GM18868 (cell line): ENCODE measurements around the gene HPD.
A peak's percentile ranks its signal among the peaks of the same experiment; 100 is the strongest.
"Not testable (repeated sequence)": the region's sequence is repeated elsewhere in the genome, so short reads cannot be mapped to it uniquely, and the experiment has no call there.

Experiments
- ATAC-seq: cut with Tn5 transposase; IDR thresholded peaks from one replicate; pipeline ENCODE4 v1.9.1; 2021; ENCODE audit warnings: mild to moderate bottlenecking, moderate library complexity; ENCODE audit not compliant: unreplicated experiment

HPD gene

DNA sequence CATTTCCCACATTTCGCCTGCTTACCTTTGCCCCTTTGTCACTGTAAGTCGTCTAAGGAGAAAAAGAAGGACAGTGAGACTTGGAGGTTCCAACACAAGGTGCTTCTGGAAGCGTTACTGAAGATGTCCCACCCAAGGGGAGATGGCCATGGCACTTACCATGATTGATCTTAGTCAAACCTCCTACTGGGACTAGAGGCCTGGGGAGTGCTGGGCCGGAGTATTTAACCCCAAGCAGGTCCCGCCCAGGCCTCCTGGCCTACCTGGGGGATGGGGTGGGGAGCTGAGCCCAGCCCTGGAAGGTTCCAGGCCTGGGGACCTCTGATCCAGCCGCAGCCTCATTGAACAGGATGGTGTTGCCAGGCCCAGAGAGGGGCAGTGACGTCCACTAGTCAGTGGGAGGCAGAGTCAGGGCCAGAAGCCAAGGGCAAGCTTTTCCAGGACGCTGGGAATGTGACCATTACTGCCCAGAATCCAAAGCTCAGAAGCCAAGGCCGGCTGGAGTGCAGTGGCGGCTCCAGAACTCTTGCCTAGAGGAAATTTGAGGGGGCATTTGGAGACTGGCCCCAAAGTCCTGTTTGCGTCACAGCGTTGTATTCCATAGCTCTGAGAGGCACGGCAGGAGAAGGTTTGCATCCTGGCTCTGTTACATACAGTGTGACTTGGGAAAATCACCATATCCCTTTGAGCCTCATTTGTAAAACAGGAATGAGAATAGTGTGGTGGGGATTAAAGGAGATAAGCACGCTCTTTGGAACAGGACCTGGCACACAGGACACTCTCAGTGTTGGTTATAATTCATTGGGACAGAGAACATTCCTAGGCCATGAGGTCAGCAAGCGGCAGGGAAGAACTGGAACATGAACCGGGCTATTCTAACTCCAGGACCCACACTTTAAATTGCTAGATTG is at the start of gene HPD:
TSS of gene HPD (minus strand) at position 198 of the 911 bp plus-strand sequence. CDS start at position 162, 36 bp downstream.
- ATAC-seq, result no peak

DNA sequence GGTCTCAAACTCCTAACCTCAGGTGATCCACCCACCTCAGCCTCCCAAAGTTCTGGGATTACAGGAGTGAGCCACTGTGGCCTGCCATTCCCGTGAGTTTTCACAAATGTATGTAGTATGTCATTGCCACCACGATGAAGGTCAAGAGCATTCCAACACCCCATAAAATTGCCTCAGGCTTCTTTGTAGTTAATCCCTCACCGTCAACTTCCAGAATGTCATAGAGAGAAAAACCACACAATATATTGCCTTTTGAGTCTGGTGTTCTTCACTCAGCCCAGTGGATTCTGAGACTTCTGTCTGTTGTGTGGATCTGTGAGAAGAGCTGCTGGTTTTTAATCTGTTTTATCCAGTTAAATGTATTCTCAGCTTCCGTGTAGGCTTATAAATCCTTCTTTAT is 47.1 kb upstream of the HPD start:
- ATAC-seq, result no peak

DNA sequence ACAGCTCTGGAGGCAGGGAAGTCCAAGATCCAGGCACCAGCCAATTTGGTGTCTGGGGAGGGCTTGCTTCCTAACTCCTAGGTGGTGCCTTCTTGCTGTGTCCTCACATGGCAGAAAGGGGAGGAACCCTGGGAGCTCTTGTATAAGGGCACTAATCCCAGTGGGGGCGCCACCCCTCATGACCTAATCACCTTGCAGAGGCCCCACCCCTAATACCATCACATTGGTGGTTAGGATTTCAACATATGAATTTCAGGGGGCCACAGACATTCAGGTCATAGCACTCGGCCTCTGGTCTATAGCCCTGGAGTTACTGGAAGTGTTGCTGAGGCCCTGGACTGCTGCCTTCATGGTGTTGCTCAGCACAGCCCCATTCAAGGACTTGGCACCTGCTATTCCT is 44.5 kb upstream of the HPD start:
- no peak for ATAC-seq

DNA sequence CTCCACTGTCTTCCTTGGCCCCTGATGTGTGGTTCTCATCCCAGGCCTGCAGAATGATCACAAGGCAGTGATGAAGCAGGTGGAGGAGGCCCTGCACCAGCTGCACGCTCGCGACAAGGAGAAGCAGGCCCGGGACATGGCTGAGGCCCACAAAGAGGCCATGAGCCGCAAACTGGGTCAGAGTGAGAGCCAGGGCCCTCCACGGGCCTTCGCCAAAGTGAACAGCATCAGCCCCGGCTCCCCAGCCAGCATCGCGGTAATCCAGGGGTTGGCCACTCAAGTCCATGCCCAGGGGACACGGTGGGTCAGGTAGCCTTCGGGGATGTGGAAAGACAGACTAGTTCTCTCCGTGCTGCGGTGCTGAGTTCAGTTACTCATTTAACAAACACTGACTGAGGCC is 40.9 kb upstream of the HPD start:
- ATAC-seq, result no peak

DNA sequence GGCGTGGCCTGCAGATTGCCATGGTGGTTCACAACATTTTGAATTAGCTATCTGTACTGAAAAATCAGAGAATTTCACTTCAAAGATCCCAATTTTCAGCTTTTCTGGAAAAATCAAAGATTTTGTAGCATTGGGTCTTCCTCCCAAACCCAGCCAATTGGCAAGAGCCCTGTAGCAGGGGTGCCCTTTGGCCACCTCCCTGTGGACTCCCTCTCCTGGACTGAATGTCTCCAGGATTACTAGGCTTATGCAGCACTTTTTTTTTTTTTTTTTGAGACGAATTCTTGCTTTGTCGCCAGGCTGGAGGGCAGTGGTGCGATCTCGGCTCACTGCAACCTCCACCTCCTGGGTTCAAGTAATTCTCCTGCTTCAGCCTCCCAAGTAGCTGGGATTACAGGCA is 39.6 kb upstream of the HPD start:
- ATAC-seq, result no peak

DNA sequence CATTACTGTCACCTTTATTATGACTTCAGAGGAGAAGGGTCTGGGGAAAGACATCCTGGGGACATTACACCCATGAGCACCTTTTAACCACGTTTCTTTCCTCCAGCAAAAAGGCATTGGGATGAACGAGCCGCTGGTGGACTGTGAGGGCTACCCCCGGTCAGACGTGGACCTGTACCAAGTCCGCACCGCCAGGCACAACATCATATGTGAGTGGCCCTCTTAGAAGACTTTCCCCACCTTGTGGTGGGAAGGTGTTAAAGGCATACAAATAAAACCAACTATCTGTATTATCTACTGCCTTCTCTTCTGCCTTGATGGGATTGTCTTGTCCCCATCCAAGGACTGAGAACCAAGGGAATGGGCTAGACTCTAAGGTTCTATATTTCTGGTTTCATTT is 36.0 kb upstream of the HPD start:
- ATAC-seq, result no peak

DNA sequence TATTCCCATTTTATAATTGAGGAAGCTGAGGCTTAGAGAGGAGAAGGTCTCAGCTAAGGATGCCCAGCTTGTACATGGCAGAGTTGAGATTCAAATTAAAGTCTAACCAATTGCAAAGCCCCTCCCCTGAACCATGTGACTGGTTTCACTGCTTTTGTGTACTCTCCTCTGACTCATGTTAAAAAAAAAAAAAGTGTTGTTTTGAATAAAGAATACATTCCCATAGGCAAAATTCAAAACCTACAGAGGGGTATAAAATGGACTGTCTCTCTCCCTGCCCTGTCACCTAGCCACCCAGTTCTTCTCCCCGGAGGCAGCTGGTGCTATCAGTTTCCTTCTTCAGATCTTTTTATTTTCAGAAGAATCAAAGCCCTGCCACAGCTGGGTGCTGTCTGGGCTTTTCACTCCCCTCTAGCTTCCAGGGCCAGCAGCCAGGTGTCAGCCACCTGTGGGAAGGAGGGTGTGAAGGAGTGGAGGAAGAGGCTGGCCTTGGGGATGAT is 35.4 kb upstream of the HPD start:
- no peak for ATAC-seq

DNA sequence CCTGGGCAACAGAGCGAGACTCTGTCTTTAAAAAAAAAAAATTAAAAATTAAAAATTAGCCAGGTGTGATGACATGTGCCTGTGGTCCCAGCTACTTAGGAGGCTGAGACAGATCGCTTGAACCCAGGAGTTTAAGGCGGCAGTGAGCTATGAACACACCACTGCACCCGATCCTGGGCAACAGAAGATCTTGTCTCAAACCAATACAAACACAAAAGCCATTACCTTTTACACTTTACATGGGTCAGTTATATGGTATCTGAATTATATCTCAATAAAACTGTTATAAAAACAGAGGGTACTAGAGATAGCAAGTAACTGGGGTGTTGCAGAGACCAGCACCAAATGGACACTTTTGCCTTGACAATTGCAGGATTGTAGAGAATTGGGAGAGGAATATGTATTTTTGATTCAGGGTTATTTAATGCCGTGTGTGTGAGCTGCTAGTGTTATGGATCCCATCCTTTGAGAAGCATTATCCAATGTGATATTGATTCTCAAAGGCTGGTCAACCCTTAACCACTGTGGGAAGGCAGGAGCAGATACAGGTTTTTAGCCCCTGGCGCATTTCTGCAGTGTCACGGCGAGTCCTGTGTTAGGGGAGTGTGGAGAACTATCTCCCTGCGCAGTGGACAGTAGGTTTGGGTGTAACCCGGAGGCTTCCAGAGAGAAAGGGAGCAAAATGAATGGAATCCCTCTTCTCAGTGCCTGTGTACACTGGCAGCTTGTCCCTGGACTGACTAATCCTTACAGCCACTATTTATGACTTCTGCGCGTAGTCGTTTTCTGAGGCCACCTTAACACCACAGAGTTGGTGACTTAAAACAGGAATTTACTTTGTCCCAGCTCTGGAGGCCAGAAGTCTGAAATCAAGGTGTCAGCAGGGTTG is 34.3 kb upstream of the HPD start:
- no peak for ATAC-seq

DNA sequence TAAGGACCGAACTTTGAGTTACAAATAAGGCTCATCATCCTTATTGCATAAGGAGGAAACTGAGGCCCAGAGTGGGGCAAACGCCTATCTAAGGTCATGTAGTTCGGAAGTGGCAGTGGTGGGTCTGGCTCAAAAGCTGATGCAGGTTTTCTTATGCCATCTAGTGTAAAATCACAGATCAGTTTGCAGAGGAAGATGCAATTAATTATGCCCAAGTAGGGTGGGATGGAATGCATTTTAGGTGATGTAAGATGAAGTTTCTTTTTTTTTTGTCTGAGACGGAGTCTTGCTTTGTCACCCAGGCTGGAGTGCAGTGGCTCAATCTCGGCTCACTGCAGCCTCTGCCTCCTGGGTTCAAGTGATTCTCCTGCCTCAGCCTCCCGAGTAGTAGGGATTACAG is 31.0 kb upstream of the HPD start:
- ATAC-seq, result not testable (repeated sequence)

DNA sequence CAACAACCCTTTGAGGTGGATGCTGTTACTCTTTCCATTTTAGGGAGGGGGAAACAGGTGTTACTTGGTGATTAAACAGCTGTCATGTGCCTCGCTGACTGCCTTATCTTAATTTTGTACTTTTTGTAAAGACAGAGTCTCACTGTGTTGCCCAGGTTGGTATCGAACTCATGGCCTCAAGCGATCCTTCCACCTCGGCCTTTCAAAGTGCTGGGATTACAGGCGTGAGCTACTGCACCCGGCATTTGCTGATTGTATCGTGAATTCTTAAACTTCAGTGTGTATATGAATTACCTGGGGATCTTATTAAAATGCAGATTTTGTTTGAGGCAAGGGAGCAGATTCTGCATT is 30.6 kb upstream of the HPD start:
- ATAC-seq, result no peak

DNA sequence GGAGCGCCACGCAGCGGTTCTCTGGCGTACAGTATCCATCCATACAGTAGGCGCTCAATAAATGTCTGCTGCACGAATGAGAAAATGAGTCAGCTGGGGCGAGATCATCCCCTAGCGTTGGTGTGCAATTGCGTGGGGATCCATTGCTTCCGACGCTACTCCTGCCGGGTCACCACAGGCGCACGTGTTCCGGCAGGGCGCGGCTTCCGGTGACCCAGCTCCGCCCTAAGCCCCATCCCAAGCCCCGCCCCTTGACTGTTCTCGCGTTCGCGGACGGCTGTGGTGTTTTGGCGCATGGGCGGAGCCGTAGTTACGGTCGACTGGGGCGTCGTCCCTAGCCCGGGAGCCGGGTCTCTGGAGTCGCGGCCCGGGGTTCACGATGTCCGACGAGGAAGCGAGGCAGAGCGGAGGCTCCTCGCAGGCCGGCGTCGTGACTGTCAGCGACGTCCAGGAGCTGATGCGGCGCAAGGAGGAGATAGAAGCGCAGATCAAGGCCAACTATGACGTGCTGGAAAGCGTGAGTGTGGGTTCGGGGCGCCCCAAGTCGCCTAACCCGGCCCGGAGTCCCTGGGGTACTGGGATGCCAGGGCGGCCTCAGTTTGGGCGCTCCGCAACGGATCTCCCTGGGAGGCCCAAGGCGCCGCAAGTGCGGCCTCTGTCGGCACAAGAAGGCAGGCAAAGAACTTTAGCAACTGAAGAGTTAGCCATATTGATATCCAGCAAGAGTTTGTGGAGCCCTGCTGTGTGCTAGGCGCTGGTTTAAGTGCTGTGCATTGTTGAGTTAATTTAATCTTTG is 30.0 kb upstream of the HPD start, which contains the start of gene PSMD9:
TSS of gene PSMD9 (plus strand) at position 313 of the 796 bp plus-strand sequence. CDS start at position 380, 67 bp downstream.
- peak; percentile 89 for ATAC-seq

DNA sequence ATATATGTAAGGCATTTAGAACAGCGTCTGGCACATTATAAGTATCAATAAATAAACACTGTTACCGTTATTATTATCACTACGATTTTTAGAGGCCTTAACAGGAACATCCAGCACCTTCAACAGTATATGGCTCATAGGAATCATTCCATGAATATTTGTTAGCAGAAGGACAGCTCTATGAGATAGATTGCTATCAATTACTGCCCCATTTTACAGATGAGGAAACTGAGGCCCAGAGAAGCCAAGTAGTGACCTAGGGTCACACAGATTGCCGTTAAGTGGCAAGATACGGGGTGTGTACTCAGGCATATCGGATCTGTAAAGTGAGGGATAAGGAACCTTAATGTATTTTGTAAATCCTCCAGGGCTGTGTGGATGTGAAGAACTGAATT is 29.4 kb upstream of the HPD start:
- no peak for ATAC-seq

DNA sequence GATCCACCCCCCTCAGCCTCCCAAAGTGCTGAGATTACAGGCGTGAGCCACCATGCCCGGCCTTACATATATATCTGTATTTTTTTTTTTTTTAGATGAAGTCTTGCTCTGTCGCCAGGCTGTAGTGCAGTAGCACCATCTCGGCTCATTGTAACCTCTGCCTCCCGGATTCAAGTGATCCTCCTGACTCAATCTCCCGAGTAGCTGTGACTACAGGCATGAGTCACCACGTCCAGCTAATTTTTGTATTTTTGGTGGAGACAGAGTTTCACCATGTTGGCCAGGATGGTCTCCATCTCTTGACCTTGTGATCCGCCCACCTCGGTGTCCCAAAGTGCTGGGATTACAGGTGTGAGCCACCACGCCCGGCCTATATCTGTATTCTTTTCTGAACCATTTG is 26.5 kb upstream of the HPD start:
- ATAC-seq, result not testable (repeated sequence)

DNA sequence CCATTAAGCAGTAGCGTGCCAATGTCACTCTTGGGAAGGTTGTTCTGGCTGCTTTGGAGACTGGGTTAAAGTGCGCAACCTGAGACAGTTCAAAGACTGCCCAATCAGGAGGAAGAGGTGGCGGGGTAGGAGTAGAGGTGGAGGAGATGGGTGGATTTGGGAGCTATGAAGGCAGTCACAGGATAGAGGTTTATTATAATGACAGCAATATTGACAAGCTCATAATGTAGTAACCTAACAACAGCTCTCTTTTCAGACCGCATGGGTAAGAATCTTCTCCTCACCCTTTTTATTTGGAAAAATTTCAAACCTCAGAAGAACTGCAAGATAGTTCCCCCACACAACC is 24.6 kb upstream of the HPD start:
- ATAC-seq, result no peak

DNA sequence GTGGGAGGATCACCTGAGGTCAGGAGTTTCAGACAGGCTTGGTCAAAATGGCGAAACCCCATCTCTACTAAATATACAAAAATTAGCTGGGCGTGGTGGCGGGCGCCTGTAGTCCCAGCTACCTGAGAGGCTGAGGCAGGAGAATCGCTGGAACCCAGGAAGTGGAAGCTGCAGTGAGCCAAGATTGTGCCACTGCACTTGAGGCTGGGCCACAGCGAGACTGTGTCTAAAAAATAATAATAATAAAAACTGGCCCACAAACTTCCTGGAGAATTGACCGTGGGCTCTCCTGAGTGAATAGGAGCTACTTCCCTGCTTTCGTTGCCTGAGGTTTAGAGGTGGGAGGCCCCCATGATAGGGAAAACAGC is 17.4 kb upstream of the HPD start:
- not testable (repeated sequence) for ATAC-seq

DNA sequence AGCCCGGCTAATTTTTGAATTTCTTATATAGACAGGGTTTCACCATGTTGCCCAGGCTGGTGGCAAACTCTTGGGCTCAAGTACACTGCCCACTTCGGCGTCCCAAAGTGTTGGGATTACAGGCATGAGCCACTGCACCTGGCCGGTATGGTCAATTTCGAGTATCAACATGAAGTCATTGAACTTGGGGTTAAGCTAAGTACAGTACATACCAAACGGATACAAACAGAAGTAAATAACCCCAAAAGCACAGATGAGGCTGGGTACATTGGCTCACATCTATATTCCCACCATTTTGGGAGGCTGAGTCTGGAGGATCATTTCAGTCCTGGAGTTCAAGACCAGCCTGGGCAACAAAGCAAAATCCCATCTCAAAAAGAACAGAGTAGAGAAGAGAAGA is 16.9 kb upstream of the HPD start:
- no peak for ATAC-seq

DNA sequence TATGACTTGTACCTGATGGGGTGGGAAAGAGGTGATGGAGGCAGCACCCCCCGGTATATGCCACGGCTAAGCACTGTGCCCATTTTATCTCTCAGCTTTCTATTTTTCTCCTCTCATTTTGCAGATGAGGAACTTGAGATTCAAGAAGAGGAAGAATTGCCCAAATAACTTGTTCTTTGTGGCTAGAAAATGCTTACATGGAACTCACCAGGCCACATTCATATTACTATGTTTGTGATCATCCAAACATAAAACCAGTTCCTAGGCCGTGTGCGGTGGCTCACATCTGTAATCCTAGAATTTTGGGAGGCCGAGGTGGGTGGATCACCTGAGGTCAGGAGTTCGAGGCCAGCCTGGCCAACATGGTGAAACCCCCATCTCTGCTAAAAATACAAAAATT is 15.4 kb upstream of the HPD start:
- no peak for ATAC-seq

DNA sequence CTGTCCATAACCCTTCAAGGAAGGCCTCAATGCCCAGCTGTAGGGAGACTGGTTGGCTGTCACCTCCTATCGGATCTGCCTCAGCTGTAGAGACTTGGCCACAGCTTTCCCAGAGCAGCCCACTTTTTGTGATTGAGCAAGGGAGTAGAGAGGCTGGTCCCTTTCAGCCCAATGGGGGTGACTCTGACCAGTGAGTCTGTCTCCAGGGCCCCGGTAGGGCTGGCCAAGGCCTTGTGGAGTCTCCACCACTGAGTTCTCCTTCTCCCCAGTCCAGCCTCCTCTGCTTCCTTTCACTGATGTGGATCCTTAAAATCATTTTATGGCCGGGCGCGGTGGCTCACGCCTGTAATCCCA is 14.5 kb upstream of the HPD start:
- ATAC-seq, result no peak

DNA sequence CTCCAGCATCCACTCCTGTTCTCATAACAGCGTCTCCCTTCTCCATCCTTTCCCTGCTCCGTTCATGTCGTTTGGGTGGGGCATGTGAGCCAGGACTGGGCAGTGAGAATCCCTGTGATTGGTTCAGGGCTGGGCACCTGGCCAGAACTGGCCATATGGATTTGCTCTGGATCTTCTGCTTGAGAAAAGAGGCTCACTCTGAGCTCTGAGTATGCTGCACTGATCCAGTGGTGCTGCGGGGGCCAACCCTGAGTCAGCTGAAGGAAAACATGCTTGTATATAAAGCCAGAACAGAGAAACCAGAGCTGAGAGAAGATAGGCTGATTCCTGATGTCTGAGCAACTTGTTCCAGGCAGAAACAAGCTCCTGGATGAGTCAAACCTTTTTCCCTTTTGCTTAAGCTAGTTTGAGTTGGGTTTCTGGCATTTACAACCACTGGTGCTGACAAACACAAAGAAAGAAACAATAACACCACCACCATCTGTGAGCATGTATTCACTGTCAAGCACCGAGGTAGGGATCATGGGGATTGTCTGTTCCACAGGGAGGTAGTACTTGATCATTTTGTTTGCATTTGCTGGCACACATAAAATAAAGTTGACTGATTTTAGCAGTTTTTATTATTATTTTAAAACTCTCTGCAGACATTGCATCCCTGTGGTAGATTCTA is 14.0 kb upstream of the HPD start:
- no peak for ATAC-seq

DNA sequence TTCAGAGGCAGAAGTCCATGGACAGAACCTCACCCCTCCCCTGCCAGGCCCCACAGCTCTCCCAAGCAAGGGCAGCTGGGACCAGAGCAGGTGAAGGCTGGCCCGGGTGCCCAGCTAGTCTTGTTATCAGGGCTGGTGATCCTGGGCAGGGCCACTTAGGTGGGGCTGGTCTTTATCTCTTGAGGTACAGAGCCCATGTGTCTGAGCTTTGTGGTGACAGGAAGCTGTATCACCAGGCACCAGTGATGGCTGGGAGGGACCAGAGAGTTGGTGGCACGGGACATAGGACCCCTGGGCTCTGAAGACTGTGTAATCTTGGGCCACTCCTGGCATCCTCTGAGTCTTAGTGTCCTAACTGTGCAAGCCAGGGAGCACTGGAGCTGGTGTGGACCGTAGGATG is 12.8 kb upstream of the HPD start:
- no peak for ATAC-seq

DNA sequence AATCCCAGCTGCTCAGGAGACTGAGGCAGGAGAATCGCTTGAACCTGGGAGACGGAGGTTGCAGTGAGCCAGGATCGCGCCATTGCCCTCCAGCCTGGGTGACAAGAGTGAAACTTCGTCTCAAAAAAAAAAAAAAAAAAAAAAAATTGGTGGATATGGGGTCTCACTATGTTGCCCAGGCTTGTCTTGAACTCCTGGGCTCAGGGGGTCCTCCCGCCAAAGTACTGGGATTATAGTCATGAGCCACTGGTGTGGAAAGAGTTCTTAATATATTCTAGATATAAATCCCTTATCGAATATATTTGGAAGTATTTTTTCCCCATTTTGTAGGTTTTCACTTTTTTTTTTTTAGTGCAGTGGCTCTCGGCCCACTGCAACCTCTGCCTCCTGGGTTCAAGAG is 10.6 kb upstream of the HPD start:
- not testable (repeated sequence) for ATAC-seq
